ENCODE results near the gene MTERF4.

Gene MTERF4

DNA sequence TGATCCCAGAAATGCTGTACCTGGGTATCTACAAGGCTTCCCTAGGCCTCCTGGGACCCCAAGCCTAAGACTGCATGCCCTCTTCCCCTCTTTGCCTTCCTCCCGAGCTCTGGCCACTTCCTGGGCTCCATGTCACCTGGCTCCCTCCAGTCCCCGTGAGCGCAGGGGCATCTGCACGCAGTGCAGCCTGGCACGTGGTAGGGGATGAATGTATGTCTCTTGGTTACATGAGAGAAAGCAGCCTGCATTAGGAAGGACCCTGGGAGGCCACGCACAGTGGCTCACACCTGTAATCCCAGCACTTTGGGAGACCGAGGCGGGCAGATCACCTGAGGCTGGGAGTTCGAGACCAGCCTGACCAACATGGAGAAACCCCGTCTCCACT, 31.3 kb upstream of the MTERF4 start:
- no peak for DNase-seq

DNA sequence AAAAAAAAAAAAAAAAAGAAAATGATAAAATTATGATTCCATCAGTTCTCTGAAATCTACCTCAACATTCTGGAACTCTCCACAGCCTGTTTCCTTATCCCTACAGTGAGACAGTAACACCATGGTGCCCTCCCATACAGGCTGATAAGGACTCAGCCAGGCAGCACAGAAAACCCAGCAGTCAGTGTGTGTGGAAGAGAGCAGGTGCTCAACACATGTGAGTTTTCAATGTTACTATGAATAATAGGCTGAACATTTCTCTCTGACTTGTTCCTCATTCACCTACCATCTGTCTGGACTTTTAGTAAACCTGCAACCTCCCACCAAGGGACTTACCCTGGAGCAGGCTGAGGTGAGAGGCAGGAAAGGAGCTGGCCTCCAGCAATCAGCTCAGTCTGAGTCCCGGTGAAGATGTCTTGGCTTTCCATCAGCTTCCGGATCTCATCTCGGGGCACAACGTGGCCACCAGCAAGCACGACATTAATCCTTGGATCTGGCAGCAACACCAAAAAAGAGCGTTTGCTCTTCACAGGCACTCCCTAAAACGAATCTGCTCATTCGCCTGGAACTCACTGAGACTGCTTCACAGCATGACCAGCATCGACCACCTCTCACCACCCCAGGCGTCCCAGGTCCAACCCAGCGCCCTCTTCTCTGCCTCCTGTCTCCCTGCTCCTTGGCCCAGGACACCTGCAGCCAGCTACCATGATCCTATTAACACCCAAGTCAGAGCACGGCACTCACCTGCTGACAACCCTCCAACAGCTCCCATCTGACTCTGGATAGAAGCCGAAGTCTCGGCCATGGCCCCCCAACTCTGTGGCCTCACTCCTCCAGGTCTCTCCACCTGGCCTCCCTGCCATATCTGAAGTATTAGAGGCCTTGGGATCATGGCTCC, 30.7 kb upstream of the MTERF4 start:
- no peak for DNase-seq

DNA sequence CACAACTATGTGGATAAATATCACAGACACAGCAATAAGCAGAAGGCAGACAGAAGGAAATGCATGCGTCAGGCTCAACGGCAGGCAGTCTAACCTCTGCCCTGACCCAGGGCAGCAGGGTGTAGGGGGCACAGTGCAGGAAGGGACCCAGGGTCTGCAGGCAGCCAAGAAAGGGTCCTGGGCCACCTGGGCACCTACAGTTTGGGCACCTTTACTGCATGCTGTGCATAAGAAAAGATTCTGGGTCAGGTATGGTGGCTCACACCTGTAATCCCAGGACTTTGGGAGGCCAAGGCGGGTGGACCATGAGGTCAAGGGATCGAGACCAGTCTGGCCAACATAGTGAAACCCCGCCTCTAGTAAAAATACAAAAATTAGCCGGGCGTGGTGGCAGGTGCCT, 29.4 kb upstream of the MTERF4 start:
- DNase-seq: no peak

DNA sequence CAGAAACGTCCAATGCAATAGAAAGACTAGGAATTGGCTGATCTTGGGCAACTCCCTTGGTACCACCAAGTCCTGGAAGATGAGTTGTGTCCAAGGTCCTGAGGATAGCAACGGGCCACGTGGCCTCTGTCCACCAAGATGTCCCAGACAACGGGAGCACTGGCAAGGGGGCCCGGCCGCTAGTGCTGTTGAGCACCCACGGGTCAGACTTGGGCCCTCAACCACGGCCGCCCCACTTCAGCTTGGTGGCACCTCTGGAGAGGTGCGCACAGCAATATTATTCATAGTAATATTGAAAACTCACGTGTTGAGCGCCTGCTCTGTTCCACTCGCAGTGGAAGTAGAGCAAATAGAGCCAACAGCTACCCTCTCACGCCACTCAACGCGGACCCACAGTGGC, 28.2 kb upstream of the MTERF4 start:
- no peak for DNase-seq

DNA sequence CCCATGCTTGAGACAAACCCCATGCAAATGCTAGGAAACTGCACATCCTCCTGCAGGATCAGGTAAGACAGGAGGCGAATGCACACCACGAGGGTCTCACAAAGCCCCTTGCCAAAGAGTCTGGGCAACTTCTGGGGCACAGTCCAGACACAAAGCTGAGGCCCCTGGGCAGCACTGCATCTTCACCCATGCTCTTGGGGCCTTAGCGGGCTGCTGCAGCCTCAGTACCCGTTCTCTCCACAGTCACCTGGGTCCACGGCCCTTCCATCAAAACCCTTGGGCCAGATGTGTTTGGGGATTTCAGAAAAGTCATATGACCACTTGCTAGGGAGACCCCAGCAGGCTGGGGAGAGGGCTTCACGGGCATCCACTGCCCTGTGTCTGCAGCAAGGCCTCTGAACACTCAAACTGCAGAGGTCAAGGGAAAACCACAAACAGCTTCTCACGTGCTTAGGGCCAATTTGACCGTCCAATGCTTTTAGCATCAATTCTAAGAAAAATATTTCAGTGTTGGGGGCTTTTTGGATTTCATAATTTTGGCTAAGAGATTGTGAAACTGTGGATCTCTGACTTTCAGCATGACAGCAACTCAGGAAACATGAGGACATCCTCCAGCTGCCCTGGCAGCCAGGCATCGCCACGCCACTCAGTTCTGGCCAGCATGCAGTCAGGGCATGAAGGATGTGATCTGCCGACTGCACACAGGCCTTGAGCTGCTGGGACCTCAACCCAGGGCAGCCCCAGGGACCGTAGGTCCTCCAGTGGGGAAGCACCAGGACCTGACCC, 27.2 kb upstream of the MTERF4 start:
- no peak for DNase-seq

DNA sequence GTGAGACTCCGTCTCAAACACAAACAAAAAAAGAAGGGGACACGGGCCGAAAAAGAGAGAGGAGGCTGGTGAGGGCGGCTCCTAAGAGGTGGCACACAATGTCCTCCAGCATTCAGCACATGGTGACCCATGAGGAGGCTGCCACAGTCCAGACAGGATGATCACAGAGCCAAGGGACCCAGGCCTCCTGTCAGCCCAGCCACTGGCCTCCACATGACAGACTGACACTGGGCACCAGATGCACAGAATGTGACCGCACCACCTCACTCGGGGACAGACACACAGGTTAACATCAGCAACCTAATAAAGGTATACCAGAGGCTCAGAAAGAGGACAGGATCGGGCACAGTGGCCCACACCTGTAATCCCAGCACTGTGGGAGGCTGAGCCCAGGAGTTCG, 26.2 kb upstream of the MTERF4 start:
- no peak for DNase-seq

DNA sequence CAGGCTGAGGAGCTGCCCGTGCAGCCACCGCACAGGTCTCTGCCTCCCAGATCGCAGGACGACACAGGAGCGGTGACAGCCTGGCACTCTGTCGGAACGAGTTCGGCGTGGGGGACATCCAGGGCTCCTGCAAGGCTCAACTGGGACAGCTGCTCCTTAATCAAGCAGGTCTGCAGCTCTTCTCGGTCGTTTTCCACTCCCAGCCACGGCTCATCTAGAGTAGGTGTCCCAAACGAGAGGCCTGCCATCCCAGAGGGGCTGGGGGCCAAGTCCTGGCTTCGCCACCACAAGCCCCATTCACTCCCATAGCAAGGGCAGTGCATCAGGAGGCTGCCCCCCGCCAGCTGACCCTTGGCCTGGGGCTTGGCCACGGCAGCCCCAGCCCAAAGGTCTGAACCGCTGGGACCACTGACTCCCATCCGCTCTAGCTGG, 24.7 kb upstream of the MTERF4 start:
- DNase-seq: no peak

DNA sequence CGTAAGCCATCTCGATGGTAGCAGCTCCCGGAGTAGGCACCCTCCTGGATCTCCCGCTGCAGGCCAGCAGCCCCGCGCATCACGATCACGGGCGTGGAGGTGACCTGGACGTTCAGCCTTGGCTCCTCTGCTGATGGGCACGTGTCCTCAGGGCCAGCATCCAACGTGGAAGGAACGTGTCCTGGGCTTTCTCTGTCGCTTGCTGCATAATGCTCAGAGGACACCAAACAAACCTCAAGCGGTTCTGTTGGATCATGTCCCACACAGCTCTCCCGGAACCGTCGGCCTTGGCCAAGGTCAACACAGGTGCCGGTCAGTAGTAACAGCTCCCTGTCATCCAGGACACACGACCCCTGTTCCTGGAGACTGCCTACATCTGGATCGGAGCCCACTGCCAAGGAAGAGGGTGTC, 24.1 kb upstream of the MTERF4 start:
- no peak for DNase-seq

DNA sequence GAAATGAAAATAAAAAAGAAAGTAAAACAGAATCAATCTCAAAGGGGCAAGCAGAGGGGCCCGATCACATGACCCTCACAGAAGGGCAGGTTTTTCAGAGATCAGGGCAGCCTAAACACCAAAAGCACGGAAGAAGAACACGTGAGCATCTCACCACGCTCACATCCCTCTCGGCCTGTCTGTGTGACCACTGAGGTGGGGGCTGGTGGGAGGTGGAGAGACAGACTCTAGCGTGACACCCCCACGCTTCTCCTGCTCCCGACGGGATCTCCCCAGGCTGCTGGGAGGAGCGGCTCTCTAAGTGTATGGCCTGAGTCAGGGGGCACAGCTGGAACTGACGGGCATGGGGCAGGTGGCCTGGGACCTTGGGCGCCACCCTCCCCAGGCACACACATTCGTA, 23.5 kb upstream of the MTERF4 start:
- DNase-seq: no peak

DNA sequence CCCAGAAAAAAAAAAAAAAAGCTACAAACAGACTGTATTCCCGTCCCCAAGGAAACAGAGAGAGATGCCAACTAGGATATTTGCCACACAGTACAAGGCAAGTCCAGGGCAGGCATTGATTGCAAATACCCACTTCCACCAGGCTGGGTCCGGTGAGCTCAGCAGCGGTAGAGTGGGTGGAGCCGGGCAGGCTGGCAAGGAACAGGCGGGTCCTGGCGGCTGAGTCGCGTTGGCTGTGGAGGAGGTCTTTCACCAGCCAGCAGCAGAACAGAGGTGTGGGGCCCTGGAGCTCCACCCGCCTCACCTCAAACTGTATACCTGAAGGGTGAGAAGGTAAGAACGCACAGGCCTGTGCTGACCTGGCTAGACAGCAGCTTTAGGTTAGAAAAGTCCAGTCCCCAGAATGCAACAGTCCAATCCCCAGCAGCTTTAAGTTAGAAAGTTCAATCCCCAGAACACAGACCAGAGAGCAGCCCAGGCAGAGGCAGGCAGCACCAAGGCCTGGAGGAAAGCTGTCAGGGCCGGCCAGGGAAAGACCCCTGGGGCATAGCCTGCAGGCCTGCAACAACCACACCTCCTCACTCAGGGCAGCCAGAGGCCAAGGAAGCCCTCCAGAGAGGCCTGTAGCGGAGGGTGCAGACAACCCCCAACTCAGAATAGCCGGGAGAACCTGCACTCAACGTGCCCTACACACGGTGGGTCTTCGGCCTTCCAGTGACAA, 21.9 kb upstream of the MTERF4 start:
- peak; percentile 27 to 38 for DNase-seq

DNA sequence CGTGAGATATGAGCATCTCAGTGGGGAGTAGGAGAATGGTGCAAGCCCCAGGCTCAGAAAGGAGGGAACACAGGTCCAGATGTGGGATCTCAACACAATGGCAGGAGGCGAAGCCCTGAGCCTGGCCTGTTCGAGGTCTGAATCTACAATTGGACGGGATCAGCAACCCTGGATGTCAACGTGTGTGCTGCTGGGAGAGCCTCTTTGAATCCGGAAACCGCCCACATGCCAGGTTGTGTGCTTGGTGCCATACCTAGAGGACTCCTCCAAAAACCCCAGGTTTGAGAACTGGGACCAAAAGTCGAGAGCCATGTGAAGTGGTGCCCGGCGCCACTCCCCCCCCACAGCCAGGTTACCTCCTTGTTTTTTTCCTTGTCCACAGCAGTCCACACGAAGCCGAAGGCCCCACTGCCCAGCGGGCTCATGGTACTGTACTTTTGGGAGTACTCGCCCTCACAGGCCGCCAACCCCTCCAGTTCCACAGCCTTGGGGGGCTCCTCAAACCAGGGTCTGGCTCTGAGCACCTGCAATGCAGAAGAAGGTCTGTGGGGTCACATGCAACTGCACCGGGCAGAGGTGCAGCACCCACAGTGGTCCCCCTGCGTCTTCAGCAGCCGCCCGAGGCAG, 20.4 kb upstream of the MTERF4 start:
- DNase-seq: no peak

DNA sequence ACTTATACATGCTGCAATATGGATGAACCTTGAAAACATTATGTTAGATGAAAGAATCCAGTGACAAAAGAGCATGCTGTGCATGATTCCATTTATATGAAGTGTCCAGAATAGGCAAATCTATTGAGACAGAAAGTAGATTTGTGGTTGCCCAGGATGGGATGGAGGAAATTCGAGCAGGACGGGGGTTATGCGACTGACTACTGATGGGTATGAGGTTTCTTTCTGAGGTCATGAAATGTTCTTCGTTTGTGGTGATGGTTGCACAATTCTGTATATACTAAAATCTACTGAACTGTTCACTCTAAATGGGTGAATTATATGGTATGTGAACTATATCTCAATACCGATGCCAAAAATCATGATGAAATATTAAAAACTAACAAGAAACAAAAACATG, 18.9 kb upstream of the MTERF4 start:
- DNase-seq: no peak

DNA sequence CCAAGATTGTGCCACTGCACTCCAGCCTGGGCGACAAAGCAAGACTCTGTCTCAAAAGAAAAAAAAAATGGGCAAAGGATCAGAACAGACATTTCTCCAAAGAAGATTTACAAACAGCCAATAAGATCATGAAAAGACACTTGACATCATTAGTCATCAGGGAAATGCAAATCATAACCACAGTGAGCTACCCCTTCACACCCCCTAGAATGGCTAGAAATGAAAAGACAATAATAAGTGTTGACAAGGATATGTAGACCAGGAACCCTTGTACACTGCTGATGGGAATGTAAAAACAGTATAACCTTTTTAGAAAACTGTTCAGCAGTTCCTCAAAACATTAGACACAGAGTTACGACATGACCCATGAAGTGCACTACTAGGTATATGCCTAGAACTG, 18.4 kb upstream of the MTERF4 start:
- no peak for DNase-seq

DNA sequence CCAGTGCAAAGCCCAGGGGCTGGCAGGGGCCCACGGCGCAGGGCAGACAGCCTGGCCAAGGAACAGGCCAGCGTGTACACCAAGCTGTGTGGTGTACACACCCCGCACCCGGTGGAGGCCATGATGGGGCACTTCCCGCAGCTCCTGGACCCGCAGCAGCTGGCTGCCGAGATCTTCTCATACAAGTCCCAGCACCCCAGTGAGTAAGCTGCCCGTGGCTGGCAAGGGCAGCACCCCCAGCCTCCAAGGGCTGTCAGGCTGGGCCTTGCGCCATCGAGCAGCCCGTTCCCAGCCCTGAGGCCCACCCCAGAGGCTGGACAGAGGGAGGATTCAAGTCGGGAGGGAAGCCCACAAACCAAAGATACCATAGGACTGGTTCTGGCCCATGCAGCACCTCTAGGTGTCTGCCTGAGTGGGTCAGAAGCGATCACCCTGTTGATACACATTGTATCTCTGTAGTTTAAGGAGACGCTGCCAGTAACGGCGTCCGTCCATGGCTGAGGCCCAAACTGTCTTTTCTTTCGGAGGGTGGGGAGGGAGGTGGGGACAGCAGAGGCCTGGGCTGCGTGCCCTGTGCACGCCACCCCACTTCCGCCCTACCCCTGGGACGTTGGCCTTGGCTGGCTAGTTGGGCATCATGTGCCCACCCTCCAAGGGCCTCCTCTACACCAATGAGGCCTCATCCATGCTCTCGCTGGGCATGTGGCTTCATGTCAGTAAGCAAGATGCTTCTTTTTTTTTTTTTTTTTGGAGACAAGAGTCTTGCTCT, 16.8 kb upstream of the MTERF4 start:
- DNase-seq: no peak

DNA sequence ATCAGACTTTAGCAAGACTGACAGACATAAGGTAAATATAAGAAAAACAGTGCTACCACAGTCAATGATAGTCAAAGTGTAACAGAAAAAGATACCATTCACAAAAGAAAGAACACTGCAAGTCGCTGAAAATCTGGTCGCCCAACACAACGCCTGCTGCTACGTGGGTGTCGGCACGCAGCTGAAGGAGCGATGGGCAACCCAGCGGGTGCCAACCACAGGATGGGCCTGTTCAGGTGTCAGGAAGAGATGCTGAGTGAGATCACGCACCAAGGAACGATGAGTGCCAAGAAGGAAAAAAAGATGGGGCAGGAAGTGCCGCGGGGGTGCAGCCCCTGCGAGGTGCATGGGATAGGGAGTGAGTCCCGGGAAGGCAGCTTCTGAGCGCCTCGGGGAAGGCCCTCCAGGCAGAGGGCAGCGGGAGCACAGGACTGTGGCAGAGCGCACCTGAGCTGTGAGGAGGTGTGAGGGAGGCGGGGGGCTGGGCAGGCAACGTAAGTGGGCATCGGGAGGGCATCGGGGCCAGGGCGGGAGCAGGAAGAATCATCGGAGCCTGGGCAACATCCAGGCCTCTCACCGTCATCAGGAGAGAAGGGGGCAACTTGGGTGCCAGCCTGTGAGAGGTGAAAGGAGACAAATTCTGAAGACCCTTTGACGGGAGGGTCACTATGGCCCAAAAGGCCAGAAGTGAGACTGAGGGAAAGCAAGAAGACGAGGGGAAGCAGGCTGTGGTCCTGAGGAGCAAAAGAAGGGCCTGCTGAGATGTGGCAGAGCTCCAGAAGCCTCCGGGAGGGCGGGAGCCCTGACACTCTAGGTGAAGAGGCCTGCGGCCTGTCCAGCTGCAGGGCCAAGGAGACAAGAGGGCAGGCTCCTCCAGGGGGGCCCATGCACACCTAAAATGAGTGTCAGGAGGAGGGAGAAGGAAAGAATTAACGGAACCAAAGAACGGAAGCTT, 14.8 kb upstream of the MTERF4 start:
- no peak for DNase-seq

DNA sequence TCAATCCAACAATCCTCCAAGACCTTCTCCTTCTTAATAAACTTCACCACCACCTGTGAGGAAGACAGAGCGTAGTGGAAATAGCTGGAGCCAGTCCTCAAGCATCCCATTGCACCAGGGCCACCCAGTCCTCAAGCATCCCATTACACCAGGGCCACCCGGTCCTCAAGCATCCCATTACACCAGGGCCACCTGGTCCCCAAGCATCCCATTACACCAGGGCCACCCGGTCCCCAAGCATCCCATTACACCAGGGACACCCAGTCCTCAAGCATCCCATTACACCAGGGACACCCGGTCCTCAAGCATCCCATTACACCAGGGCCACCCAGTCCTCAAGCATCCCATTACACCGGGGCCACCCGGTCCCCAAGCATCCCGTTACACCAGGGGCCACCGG, 13.3 kb upstream of the MTERF4 start:
- DNase-seq: no peak

DNA sequence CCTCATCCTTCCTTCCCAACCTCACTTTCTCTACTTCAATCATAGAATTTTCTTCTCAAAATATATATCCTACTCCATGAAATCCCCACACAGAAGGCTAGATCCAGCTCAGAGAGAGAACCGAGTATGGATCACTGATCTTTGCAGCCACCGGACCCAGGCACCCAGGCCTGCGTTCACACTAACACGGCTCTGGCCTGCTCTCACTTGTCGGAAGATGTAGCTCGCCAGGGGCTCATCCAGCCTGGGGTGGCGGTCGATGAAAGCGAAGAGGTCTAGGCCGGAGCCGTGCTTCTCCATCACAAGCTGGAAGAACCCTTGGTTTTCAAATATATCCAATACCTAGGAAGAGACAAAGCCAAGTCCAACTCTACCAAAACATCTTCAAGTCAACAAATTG, 12.7 kb upstream of the MTERF4 start:
- DNase-seq: no peak

DNA sequence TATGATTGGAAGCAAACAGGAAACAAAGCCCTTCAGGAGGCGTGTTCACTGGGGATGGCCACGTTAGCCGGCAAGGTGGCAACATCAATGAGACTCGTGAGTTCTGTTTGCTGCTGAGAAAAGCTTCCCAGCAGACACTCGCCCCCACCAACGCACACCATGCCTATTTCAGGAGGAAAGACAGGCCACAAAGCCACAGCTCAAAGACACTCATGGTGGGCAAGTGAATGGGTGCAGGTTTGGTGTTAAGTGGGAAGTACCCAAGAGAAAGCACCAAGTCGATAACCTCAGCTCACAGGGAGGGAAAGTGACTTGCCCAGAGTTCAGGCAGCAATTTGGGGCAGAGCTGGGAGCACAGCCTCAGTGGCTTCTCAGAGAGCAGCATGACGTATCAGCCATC, 10.5 kb upstream of the MTERF4 start:
- DNase-seq: no peak

DNA sequence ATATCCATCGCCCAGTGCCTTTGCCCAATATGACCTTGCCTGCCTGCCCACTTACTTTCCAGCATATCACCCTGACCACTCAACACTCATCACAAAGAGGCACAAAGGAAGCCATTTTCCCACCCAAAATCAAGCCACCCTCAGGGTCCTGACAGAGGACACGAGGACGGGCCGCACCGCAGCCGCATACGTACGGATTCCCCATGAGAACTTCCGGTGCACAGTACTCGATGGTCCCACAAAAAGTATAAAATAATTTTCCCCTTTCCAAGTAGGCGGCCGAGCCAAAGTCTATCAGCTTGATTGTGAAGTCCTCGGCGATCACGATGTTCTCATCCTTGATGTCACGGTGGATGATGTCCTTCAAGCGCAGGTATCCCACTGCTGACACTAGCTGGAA, 10.0 kb upstream of the MTERF4 start:
- no peak for DNase-seq

DNA sequence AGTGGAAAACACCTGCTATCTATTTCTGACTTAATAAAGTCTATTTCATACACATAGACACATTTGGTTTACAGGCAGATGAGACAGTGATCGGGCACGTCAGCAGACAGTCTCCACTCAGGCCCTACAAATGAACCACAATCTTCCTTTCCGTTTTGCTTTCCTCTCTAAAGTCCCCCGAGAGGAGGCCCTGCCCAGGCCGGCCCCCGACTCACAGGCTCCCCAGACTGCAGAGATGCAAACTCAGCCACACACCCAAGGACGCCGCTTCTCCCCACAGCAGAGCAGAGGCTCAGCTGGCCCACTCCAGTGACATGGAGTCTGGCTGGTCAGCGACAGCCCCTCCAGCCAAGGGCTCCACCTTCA, 9.3 kb upstream of the MTERF4 start:
- no peak for DNase-seq

Data from activated CD4-positive, alpha-beta T cell treated with anti-CD3 and anti-CD28 coated beads, Interleukin-2, amount 50 U/mL, for 4 hours (primary cell).